ENCODE data around the gene ACTL8.

ACTL8 gene

GRCh38 chr1:17732475-17732874 is 22.7 kb upstream of the ACTL8 start:
- Histone ChIP-seq H3K4me3 (replicated peaks; ENCODE audit: insufficient read depth, low read length) (no peak overlapping the region), H3K27me3 (ENCODE audit: insufficient read depth, poor library complexity, severe bottlenecking) (no peaks in the 10 kb centered on the region), H3K27ac (replicated peaks) (no peak overlapping the region)
- DNase-seq (ENCODE audit: low read depth in 1 of 2, low spot score in 1 of 2), result no peak
- no peak for TF ChIP-seq CTCF (IDR thresholded peaks at IDR 0.05; ENCODE audit: insufficient read depth, low read length)
- TF ChIP-seq REST (IDR thresholded peaks at IDR 0.05; ENCODE audit: insufficient replicate concordance, low read depth), result no peak
- TF ChIP-seq SPI1 (IDR thresholded peaks at IDR 0.05; ENCODE audit: borderline replicate concordance, low read depth), result no peak
- no peak for TF ChIP-seq GABPA (IDR thresholded peaks at IDR 0.05; ENCODE audit: low read depth)
- no peak for TF ChIP-seq POLR2AphosphoS5 (IDR thresholded peaks at IDR 0.05; ENCODE audit: low read depth)

- Histone ChIP-seq H3K27me3 (ENCODE audit: insufficient read depth, poor library complexity, severe bottlenecking) (no peaks in the 10 kb centered on the region), H3K4me3 (replicated peaks; ENCODE audit: insufficient read depth, low read length) (no peak overlapping the region), H3K27ac (replicated peaks) (no peak overlapping the region)
- DNase-seq (ENCODE audit: low read depth in 1 of 2, low spot score in 1 of 2), result no peak
- TF ChIP-seq SPI1 (IDR thresholded peaks at IDR 0.05; ENCODE audit: borderline replicate concordance, low read depth) (no peak), REST (IDR thresholded peaks at IDR 0.05; ENCODE audit: insufficient replicate concordance, low read depth) (no peak), CTCF (IDR thresholded peaks at IDR 0.05; ENCODE audit: insufficient read depth, low read length) (no peak), POLR2AphosphoS5 (IDR thresholded peaks at IDR 0.05; ENCODE audit: low read depth) (no peak), GABPA (IDR thresholded peaks at IDR 0.05; ENCODE audit: low read depth) (no peak)
These were observed 21.5 kb upstream of the ACTL8 start for GRCh38 chr1:17733661-17734060.

- no peaks in the 10 kb centered on the region for H3K27me3 ChIP-seq (ENCODE audit: insufficient read depth, poor library complexity, severe bottlenecking)
- no peak for TF ChIP-seq GABPA (IDR thresholded peaks at IDR 0.05; ENCODE audit: low read depth)
- TF ChIP-seq REST (IDR thresholded peaks at IDR 0.05; ENCODE audit: insufficient replicate concordance, low read depth), result no peak
- TF ChIP-seq CTCF (IDR thresholded peaks at IDR 0.05; ENCODE audit: insufficient read depth, low read length), result no peak
- TF ChIP-seq POLR2AphosphoS5 (IDR thresholded peaks at IDR 0.05; ENCODE audit: low read depth), result no peak
- TF ChIP-seq SPI1 (IDR thresholded peaks at IDR 0.05; ENCODE audit: borderline replicate concordance, low read depth), result no peak
- H3K4me3 ChIP-seq (replicated peaks; ENCODE audit: insufficient read depth, low read length), result no peak overlapping the region
- no peak for DNase-seq (ENCODE audit: low read depth in 1 of 2, low spot score in 1 of 2)
- H3K27ac ChIP-seq (replicated peaks), result no peak overlapping the region
These were observed 20.5 kb upstream of the ACTL8 start for GRCh38 chr1:17734609-17735008.
